Loucy (cell line): ENCODE data around the gene ABL2.

Experiments used
- H2AFZ ChIP-seq: fragments of 200-600 bp; sonication (generic); 2 replicates; pipeline ENCODE4 v1.6.0; 2016; ENCODE audit warnings: antibody characterized with exemption, mild to moderate bottlenecking, low read length, moderate library complexity
- H3F3A ChIP-seq: fragments of 200-600 bp; 2 replicates; pipeline ENCODE4 v1.6.0; 2016; ENCODE audit warnings: antibody characterized with exemption, low read depth, mild to moderate bottlenecking
- H3K27me3 ChIP-seq: fragments of 200-600 bp; sonication (generic); 2 replicates; pipeline ENCODE4 v1.6.1; 2014; ENCODE audit warnings: low read length, mild to moderate bottlenecking; ENCODE audit not compliant: insufficient read depth, poor library complexity, severe bottlenecking
- H3K36me3 ChIP-seq: fragments of 200-600 bp; sonication (generic); 2 replicates; pipeline ENCODE4 v1.6.1; 2016; ENCODE audit warnings: low read length; ENCODE audit not compliant: insufficient read depth
- H3K4me1 ChIP-seq: fragments of 200-600 bp; sonication (generic); 2 replicates; pipeline ENCODE4 v1.5.1; 2014; ENCODE audit warnings: low read length, mild to moderate bottlenecking; ENCODE audit not compliant: insufficient read depth, poor library complexity, severe bottlenecking
- H3K4me2 ChIP-seq: fragments of 200-600 bp; sonication (generic); 2 replicates; pipeline ENCODE4 v1.6.0; 2014; ENCODE audit warnings: antibody characterized with exemption, low read length, low read depth, mild to moderate bottlenecking; ENCODE audit not compliant: poor library complexity, severe bottlenecking
- H3K4me3 ChIP-seq: fragments of 200-600 bp; sonication (generic); 2 replicates; pipeline ENCODE4 v1.5.1; 2014; ENCODE audit warnings: low read length, mild to moderate bottlenecking, mixed read lengths; ENCODE audit not compliant: poor library complexity, severe bottlenecking
- H3K79me2 ChIP-seq: fragments of 200-600 bp; sonication (generic); 2 replicates; pipeline ENCODE4 v1.6.1; 2014; ENCODE audit warnings: low read length; ENCODE audit not compliant: insufficient read depth
- H3K9ac ChIP-seq: fragments of 200-600 bp; sonication (generic); 2 replicates; pipeline ENCODE4 v1.6.0; 2014; ENCODE audit warnings: mild to moderate bottlenecking, low read depth, low read length, moderate library complexity; ENCODE audit not compliant: poor library complexity, severe bottlenecking
- H3K9me2 ChIP-seq: fragments of 200-600 bp; sonication (generic); replicated peaks from 2 replicates; pipeline ENCODE4 v1.6.1; 2016; ENCODE audit warnings: low read depth, low read length, mixed read lengths
- H3K9me3 ChIP-seq: fragments of 200-600 bp; sonication (generic); 2 replicates; pipeline ENCODE4 v1.6.1; 2014; ENCODE audit warnings: mild to moderate bottlenecking, antibody characterized with exemption, low read length, low read depth; ENCODE audit not compliant: insufficient read depth
- H4K20me1 ChIP-seq: fragments of 200-600 bp; sonication (generic); 2 replicates; pipeline ENCODE4 v1.6.0; 2014; ENCODE audit warnings: antibody characterized with exemption, low read length, mild to moderate bottlenecking; ENCODE audit not compliant: insufficient read depth, poor library complexity, severe bottlenecking
- EZH2phosphoT487 ChIP-seq: fragments of 200-600 bp; IDR thresholded peaks from 2 replicates; pipeline ENCODE4 v1.6.1; 2018; ENCODE audit warnings: antibody characterized with exemption, mild to moderate bottlenecking, moderate library complexity, borderline replicate concordance
- TF ChIP-seq, protein P1 (sequence below): fragments of 200-600 bp; sonication (generic); conservative IDR thresholded peaks from 2 replicates; pipeline ENCODE4 v1.5.1; 2014; ENCODE audit warnings: mild to moderate bottlenecking, antibody characterized with exemption, low read length

ABL2 gene

DNA sequence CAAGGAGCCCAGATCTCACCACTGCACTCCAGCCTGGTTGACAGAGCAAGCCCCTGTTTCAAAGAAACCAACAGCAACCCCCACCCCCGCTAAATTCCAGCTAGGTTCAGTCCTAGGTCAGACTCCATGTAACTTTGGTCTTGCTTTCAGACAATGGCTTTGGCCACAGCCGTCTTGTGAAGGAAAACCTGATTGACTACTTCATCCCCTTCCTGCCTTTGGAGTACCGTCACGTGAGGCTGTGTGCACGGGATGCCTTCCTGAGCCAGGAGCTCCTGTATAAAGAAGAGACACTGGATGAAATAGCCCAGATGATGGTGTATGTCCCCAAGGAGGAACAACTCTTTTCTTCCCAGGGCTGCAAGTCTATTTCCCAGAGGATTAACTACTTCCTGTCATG, 134.7 kb downstream of the ABL2 start:
- H3K36me3 ChIP-seq: peaks cover 64% of the 10 kb centered on the region; the same call in 1 of the 2 replicates

DNA sequence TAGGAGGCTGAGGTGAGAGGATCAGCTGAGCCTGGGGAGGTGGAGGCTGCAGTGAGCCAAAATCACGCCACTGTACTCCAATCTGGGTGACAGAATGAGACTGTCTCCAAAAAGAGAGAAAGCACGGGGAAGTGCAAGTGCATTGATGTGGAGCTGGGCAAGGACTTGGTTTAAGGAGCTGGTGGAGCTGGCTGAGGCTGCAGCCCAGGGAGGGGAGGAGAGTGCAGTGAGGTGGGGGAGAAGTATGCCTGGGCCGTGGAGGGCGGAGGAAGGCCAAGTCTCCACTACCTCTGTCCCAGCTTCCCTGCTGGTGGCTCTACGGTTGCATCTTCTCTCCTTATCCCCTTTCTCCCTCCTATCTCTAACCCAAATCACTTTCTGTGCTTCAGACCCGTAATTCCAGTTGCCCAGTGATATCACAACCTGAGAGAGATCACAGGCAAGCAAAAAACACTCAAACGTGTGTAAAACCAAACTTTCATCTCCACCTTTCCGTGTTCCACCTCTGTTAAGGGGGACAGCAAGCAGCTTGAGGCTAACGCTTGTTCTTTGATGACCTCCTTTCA, 136.5 kb downstream of the ABL2 start:
- no peak overlapping the region for H3K9ac ChIP-seq
- H2AFZ ChIP-seq: no peak overlapping the region
- H3K27me3 ChIP-seq: no peaks in the 10 kb centered on the region
- no peaks in the 10 kb centered on the region for H3K9me2 ChIP-seq
- TF ChIP-seq EZH2phosphoT487: no peak
- TF ChIP-seq, protein P1, sequence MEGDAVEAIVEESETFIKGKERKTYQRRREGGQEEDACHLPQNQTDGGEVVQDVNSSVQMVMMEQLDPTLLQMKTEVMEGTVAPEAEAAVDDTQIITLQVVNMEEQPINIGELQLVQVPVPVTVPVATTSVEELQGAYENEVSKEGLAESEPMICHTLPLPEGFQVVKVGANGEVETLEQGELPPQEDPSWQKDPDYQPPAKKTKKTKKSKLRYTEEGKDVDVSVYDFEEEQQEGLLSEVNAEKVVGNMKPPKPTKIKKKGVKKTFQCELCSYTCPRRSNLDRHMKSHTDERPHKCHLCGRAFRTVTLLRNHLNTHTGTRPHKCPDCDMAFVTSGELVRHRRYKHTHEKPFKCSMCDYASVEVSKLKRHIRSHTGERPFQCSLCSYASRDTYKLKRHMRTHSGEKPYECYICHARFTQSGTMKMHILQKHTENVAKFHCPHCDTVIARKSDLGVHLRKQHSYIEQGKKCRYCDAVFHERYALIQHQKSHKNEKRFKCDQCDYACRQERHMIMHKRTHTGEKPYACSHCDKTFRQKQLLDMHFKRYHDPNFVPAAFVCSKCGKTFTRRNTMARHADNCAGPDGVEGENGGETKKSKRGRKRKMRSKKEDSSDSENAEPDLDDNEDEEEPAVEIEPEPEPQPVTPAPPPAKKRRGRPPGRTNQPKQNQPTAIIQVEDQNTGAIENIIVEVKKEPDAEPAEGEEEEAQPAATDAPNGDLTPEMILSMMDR: no peak
- H4K20me1 ChIP-seq: no peaks in the 10 kb centered on the region
- peaks cover 6% of the 10 kb centered on the region; the same call in 1 of the 2 replicates for H3K79me2 ChIP-seq
- H3K4me1 ChIP-seq: no peaks in the 10 kb centered on the region
- H3F3A ChIP-seq: no peaks in the 10 kb centered on the region
- H3K9me3 ChIP-seq: no peaks in the 10 kb centered on the region
- no peak overlapping the region for H3K4me3 ChIP-seq
- peaks cover 71% of the 10 kb centered on the region; the same call in 1 of the 2 replicates for H3K36me3 ChIP-seq
- no peak overlapping the region for H3K4me2 ChIP-seq

More for the DNA sequence above, 134.7 kb downstream of the ABL2 start:
- H3K9me3 ChIP-seq: no peaks in the 10 kb centered on the region
- no peaks in the 10 kb centered on the region; the same call in 1 of the 2 replicates for H3K79me2 ChIP-seq
- H2AFZ ChIP-seq: no peak overlapping the region
- no peak overlapping the region for H3K9ac ChIP-seq
- no peaks in the 10 kb centered on the region for H3K9me2 ChIP-seq
- no peaks in the 10 kb centered on the region for H3K4me1 ChIP-seq
- no peaks in the 10 kb centered on the region for H3K27me3 ChIP-seq
- no peaks in the 10 kb centered on the region for H4K20me1 ChIP-seq
- H3K4me3 ChIP-seq: no peak overlapping the region
- no peaks in the 10 kb centered on the region for H3F3A ChIP-seq
- no peak for TF ChIP-seq EZH2phosphoT487
- TF ChIP-seq, protein P1: no peak
- H3K4me2 ChIP-seq: no peak overlapping the region

DNA sequence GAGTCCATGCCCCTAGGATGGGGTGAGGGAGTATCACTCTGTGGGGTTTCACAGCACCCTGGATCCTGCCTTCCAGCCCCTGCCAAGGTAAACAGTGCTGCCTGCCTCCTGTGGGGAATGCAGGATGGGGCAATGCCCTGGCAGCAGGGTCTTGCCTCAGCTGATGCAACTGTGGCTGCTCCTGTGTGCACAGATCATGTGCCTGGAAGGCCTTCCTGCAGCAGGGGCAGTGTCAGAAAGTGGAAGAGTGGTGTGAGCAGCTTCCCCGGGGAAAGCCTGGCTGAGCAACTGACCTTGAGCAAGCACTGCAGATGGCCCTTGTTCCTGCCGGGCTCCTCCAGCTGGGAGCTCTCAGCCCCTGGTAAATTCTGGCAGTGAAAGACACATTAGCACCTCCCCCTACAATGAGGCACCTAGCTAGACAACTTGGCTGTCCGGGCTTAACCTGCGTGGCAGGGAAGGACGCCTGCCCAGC, 137.7 kb downstream of the ABL2 start:
- Histone ChIP-seq H3K27me3 (no peaks in the 10 kb centered on the region), H3K4me3 (no peak overlapping the region), H3K4me1 (no peaks in the 10 kb centered on the region), H4K20me1 (no peaks in the 10 kb centered on the region), H3F3A (no peaks in the 10 kb centered on the region), H3K36me3 (peaks cover 61% of the 10 kb centered on the region; the same call in 1 of the 2 replicates), H2AFZ (no peak overlapping the region), H3K9me2 (no peaks in the 10 kb centered on the region), H3K9ac (no peak overlapping the region), H3K4me2 (no peak overlapping the region), H3K9me3 (no peaks in the 10 kb centered on the region), H3K79me2 (peaks cover 18% of the 10 kb centered on the region; the same call in 1 of the 2 replicates)
- TF ChIP-seq, protein P1: no peak
- no peak for TF ChIP-seq EZH2phosphoT487
